GM18526 (cell line): ENCODE data around the gene CLMN.

Experiments
- POLR2A ChIP-seq: IDR thresholded peaks from 3 replicates; pipeline ENCODE4 v1.6.1; 2011; ENCODE audit not compliant: insufficient read length; ENCODE audit errors: extremely low read depth

CLMN gene

GRCh38 chr14:95319312-95320077 lies at the start of gene CLMN:
TSS of gene CLMN (minus strand) at chr14:95319908. CDS start at chr14:95319792, 116 bp downstream.
- TF ChIP-seq POLR2A: no peak

GRCh38 chr14:95365401-95365800 lies 45.7 kb upstream of the CLMN start:
- no peak for TF ChIP-seq POLR2A

GRCh38 chr14:95364481-95365209 lies 44.9 kb upstream of the CLMN start:
- TF ChIP-seq POLR2A: no peak

GRCh38 chr14:95363468-95363954 lies 43.8 kb upstream of the CLMN start:
- no peak for TF ChIP-seq POLR2A

GRCh38 chr14:95362138-95362494 lies 42.4 kb upstream of the CLMN start:
- TF ChIP-seq POLR2A: no peak

GRCh38 chr14:95361373-95362137 lies 41.8 kb upstream of the CLMN start:
- no peak for TF ChIP-seq POLR2A

GRCh38 chr14:95360828-95361227 lies 41.1 kb upstream of the CLMN start:
- no peak for TF ChIP-seq POLR2A

GRCh38 chr14:95359994-95360826 lies 40.5 kb upstream of the CLMN start:
- TF ChIP-seq POLR2A: no peak

- TF ChIP-seq POLR2A: no peak
Measured at GRCh38 chr14:95356245-95356869, 36.6 kb upstream of the CLMN start.

GRCh38 chr14:95355422-95355821 lies 35.7 kb upstream of the CLMN start:
- TF ChIP-seq POLR2A: no peak

GRCh38 chr14:95354834-95355233 lies 35.1 kb upstream of the CLMN start:
- TF ChIP-seq POLR2A: no peak

GRCh38 chr14:95353664-95354063 lies 34.0 kb upstream of the CLMN start:
- no peak for TF ChIP-seq POLR2A

GRCh38 chr14:95353007-95353406 lies 33.3 kb upstream of the CLMN start:
- TF ChIP-seq POLR2A: no peak

GRCh38 chr14:95352481-95352880 lies 32.8 kb upstream of the CLMN start:
- TF ChIP-seq POLR2A: no peak
